GM12878 (cell line): ENCODE measurements around the gene CDC42EP3. TPM values are rescaled to one million over a fixed set of nuclear protein-coding genes. Genes with fewer than 3 reads are reported as not detected.

ENCODE experiments used
- ESRRA ChIP-seq: IDR thresholded peaks from 2 replicates; pipeline ENCODE4 v1.6.1; 2012; ENCODE audit warnings: mild to moderate bottlenecking, low read length, improper control_type of control experiment
- IKZF1 ChIP-seq: fragments of 450-650 bp; conservative IDR thresholded peaks from 2 replicates; pipeline ENCODE4 v1.6.1; 2017; ENCODE audit warnings: antibody characterized with exemption, mild to moderate bottlenecking
- MEF2B ChIP-seq: fragments of 450-650 bp; IDR thresholded peaks from 2 replicates; pipeline ENCODE4 v1.6.1; 2018; ENCODE audit warnings: mild to moderate bottlenecking, moderate library complexity; ENCODE audit not compliant: partially characterized antibody, poor library complexity, severe bottlenecking
- NFXL1 ChIP-seq: fragments of 450-650 bp; IDR thresholded peaks from 2 replicates; pipeline ENCODE4 v1.6.1; 2017; ENCODE audit warnings: antibody characterized with exemption, mild to moderate bottlenecking, borderline replicate concordance
- NFYB ChIP-seq: IDR thresholded peaks from 2 replicates; pipeline ENCODE4 v1.6.1; 2011; ENCODE audit warnings: low read depth, mild to moderate bottlenecking, low read length, improper control_type of control experiment, moderate library complexity; ENCODE audit not compliant: insufficient read depth
- ZNF622 ChIP-seq: fragments of 450-650 bp; IDR thresholded peaks from 2 replicates; pipeline ENCODE4 v1.6.1; 2017; ENCODE audit warnings: mild to moderate bottlenecking, inconsistent platforms
- polyA plus RNA-seq, 11 experiments: library from polyadenylated mRNA; depleted of rRNA in 4 of 11; unstranded in 6 of 11; stranded (reverse) in 5 of 11; fragments of >200 nt; fragmentation: Nextera tagmentation in 4 of 11; fragmentation: Illumina TruSeq in 1 of 11; extraction: Ambion mirVana in 4 of 11; extraction: Trizol in 1 of 11; gene quantifications; 1 replicate in 1 of 11; 2 replicates in 10 of 11; pipeline versions ENCODE4 v1.2.1 to v1.2.3, GENCODE V29; 2011 to 2016; ENCODE audit warnings: inconsistent platforms in 2 of 11, missing spikeins in 2 of 11, low read depth in 1 of 11
- total RNA-seq, 4 experiments: library from RNA; depleted of rRNA in 3 of 4; stranded (reverse); fragments of >200 nt in 3 of 4; fragmentation: Illumina TruSeq in 1 of 4; extraction: Trizol in 1 of 4; gene quantifications; 2 replicates each; pipeline versions ENCODE4 v1.2.1 to v1.2.3, GENCODE V29; 2013 to 2021
- TF ChIP-seq, protein P1 (sequence below): IDR thresholded peaks from 2 replicates; pipeline ENCODE4 v1.6.1; 2012; ENCODE audit warnings: improper control_type of control experiment, low read depth, low read length; ENCODE audit not compliant: insufficient replicate concordance

CDC42EP3 gene
- total and polyA plus RNA-seq, 10 of the 15 experiments (the other 5 are each of a cell fraction or from before 2014, with no cell fraction given) = 11.8 to 86.9 (median 52.9) TPM

DNA sequence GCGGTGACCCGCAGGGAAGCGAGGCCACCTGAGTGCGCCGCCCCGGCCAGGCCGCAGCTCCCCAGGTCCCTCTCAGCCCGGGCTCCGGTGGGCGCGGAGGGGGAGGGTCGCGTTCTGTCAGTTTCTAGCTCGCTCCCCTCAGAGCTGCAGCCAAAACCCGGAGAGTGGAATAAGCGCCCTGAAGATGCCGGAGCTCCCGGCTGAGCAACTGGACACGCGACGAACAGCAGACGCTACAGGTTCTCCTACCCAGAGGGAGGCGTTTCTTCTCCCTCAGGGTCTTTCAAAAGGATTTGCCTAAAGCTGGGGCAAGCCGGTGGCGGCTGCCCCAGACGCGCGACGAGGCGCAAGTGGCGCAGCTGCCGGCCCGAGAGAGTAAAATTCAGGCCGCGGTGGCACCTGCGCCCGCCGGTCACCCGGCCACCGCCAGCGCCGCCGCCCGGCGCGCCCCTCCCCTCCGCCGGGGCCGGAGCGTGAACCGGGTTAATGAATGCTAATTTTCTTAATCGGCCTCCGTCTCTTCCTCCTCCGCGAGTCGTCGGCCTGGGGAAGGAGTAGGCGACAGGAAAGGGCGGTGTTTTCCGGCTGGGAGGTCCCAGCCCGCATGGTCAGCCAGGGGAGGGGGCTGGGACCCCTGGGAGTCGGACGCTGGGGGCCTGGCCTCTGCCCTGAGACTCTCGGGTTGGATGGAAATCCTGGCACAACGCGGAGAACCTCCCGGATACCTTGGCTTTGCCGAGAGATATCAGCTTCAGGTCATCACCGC is 845 bp upstream of the CDC42EP3 start (continued):
- TF ChIP-seq, protein P1, sequence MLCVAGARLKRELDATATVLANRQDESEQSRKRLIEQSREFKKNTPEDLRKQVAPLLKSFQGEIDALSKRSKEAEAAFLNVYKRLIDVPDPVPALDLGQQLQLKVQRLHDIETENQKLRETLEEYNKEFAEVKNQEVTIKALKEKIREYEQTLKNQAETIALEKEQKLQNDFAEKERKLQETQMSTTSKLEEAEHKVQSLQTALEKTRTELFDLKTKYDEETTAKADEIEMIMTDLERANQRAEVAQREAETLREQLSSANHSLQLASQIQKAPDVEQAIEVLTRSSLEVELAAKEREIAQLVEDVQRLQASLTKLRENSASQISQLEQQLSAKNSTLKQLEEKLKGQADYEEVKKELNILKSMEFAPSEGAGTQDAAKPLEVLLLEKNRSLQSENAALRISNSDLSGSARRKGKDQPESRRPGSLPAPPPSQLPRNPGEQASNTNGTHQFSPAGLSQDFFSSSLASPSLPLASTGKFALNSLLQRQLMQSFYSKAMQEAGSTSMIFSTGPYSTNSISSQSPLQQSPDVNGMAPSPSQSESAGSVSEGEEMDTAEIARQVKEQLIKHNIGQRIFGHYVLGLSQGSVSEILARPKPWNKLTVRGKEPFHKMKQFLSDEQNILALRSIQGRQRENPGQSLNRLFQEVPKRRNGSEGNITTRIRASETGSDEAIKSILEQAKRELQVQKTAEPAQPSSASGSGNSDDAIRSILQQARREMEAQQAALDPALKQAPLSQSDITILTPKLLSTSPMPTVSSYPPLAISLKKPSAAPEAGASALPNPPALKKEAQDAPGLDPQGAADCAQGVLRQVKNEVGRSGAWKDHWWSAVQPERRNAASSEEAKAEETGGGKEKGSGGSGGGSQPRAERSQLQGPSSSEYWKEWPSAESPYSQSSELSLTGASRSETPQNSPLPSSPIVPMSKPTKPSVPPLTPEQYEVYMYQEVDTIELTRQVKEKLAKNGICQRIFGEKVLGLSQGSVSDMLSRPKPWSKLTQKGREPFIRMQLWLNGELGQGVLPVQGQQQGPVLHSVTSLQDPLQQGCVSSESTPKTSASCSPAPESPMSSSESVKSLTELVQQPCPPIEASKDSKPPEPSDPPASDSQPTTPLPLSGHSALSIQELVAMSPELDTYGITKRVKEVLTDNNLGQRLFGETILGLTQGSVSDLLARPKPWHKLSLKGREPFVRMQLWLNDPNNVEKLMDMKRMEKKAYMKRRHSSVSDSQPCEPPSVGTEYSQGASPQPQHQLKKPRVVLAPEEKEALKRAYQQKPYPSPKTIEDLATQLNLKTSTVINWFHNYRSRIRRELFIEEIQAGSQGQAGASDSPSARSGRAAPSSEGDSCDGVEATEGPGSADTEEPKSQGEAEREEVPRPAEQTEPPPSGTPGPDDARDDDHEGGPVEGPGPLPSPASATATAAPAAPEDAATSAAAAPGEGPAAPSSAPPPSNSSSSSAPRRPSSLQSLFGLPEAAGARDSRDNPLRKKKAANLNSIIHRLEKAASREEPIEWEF = no peak
- TF ChIP-seq NFXL1 (no peak), ESRRA (0 out of 2 replicates have a peak, but pooled peaks have one; percentile 7), IKZF1 (peak; percentile 77), NFYB (no peak), ZNF622 (no peak), MEF2B (peak; percentile 82)
